Endothelial cell of hepatic sinusoid (primary cell): Measurements from ENCODE around the gene SORCS2.

Experiments
- in situ Hi-C: cut with HindIII; loops from 2 replicates; pipeline ENCODE4 v1.10.0; 2017; ENCODE audit warnings: low sequenced_read_pairs

SORCS2 gene

GRCh38 chr4:7397206-7398103 lies 205.1 kb downstream of the SORCS2 start:
- in situ Hi-C loops: loop anchor here (10.0 kb wide), 1 partner anchor 297 kb away; no protein-coding TSS in a partner anchor

DNA sequence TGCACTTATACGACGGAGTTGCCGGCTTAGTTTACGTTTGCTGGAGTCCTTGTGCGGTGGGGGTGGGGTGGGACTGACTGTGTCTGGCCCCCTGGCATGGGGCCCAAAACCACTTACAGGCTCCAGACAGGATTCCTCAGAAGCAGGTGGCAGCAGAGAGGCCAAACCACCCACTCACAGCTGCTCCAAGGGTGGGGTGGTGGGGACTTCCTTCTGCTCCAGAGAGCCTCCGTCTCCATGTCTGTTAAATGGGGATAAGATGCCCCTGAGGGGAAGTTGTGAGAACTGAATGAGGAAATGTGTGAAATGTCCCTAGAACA lies 205.7 kb downstream of the SORCS2 start:
- in situ Hi-C loops: loop anchor here (10.0 kb wide), 1 partner anchor 297 kb away; no protein-coding TSS in a partner anchor

DNA sequence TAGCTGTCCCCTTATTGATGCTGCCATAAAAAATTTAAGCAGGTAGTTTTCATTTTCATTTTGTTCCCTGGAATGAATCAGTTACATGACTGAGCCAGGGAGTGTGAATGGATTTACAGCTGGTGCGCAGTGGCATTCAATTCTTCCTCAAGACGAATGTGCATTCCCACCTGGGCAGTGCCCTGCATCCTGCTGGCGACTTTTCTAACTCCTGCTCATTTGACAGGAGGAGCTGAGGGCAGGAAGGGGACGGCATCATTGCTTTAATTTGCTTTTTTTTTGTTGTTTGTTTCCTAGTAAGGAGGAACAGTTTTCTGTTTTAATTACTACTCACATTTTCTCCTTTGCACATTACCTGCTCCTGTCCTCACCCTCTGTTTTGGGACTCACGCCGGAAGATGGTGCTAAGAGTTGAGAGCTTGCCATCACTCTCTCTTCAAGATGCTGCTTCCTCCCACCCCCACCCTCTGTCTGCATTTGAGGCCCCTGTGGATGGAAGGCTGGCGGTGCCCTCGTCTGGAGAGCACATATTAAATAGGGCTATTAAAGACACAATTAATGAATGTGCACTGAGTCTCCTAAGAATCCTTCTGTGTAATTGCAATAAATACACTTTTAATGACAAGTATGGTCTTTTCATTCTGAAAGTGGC lies 206.6 kb downstream of the SORCS2 start:
- in situ Hi-C loops: loop anchor here (10.0 kb wide), 1 partner anchor 296 kb away; no protein-coding TSS in a partner anchor

DNA sequence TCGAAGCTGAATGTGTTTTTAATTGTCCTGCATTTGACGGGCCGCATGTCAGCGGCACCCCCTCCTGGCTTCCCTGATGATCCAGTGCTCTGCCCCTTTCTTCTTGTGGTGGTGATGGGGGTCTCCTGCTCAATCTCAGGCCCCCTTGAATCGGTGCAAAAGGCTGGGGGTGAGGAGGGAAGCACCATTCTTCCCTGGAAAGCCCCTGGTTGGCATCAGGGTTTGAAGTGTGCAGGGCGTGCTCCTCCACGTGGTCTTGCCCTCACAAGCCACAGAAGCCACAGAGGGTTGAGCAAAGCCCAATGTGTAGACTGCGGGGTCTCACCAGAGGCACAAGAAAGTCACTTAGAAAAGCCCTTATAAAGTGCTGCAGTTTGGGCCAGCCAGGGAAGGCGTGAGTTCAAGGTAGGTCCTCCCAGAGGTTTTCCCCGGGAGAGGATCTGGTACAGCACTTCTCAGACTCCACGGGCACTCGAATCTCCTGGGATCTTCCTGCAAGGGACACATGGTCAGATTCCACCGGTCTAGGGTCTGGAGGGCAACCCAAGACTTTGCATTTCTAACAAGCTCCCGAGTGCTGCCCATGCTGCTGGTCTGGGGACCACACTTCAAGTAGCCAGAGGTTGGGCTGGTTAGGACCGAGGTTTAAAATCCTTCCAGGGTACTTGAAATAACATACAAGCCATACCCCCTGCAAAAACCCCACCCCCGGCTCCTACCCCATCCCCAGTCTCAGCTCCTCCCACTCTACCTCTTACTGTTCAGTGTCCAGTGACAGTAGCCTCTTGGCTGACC lies 207.3 kb downstream of the SORCS2 start:
- in situ Hi-C loops: loop anchor here (5.0 to 10.0 kb wide), 2 partner anchors 63 to 295 kb away; no protein-coding TSS in a partner anchor

DNA sequence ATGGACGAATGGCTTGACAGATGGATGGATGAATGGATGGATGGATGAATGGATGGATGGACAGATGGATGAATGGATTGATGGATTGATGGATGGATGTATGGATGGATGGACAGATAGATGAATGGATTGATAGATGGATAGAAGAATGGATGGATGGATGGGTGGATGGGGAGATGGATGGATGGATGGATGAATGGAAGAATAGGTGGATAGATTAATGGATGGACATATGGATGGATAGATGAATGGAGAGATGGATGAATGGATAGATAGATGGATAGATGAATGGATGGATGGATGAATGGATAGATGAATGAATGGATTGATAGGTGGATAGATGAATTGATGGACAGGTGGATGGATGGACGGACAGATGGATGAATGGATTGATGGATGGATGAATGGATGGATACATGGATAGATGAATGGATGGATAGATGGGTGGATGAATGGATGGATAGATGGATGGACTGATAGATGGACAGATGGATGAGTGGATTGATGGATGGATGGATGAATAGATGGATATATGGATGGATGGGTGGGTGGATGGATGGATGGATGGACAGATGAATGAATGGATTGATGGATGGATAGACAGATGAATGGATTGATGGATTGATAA lies 208.4 kb downstream of the SORCS2 start:
- in situ Hi-C loops: loop anchor here (5.0 kb wide), 1 partner anchor 62 kb away; no protein-coding TSS in a partner anchor

GRCh38 chr4:7402526-7402925 lies 210.2 kb downstream of the SORCS2 start:
- in situ Hi-C loops: loop anchor here (5.0 kb wide), 1 partner anchor 60 kb away; no protein-coding TSS in a partner anchor

DNA sequence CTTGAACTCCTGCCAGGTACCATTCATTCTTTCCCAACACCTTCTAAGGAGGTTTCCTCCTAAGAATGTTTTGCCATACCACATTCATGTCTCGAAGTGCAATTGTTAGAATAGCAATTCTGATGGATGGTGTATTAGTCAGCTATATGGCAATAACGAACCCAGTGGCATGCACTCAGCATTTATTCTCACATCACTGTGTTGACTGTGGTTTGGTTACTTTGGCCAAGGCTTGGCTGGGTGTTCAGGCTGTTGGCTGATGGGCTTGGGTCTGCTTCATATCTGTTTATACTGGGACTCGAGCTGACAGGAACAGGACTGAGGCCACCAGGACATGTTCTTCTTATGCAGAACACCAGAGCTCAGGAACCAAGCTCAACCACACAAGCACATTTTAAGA lies 210.7 kb downstream of the SORCS2 start:
- in situ Hi-C loops: loop anchor here (5.0 kb wide), 1 partner anchor 59 kb away; no protein-coding TSS in a partner anchor

DNA sequence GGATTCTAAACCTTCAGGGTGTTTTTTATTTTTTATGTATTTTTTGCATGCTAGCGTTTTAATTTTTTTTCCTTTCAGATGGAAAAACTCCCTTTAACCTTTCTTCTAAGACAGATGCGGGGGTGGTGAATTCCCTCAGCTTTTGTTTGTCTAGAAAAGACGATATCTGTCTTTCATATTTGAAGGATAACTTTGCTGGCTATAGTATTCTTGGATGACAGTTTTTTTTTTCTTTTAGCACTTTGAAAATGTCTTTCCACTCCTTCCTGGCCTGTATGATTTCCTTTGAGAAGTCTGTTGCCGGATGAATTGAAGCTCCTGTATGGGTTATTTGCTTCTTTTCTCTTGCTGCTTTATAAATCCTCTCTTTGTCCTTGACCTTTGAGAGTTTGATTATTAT lies 215.8 kb downstream of the SORCS2 start:
- in situ Hi-C loops: no loop called here

DNA sequence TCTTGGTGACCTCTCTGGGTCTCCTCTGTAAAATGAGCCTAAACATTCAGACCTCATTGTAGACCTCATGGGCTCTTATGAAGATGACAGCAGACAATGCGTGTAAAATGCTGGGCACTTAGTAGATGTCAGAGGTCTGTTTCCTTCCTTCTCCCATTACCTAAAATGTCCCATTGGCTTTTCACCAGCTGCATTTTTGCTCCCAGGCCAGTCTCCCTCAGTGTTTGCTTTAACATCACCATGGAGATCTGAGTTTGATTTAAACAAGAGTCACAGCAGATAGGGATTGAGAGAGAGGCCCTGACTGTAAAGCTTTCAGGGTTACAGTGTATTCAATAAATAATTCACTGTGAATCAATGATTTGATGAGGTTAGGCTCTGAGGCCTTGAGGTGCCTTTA lies 218.1 kb downstream of the SORCS2 start:
- in situ Hi-C loops: no loop called here

DNA sequence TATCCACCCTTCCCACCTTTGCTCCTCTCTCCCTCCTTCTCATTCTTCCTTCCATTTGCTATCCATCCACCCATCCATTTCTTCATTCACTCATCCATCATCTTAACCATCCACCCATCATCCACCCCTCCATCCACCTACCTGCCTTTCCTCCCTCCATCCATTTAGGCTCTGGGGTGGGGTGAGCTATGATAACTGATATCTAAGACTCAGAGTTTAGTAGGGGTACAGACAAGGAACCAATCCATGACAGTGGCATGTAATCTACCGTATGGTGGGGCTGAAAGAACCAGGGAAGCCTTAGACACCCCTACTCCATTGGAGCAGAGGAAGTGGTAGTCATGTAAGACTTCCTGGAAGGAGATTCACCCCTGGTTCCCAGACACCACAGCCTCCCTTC lies 219.2 kb downstream of the SORCS2 start:
- in situ Hi-C loops: no loop called here

- in situ Hi-C loops: no loop called here
These were observed 219.7 kb downstream of the SORCS2 start for GRCh38 chr4:7411896-7412553.

DNA sequence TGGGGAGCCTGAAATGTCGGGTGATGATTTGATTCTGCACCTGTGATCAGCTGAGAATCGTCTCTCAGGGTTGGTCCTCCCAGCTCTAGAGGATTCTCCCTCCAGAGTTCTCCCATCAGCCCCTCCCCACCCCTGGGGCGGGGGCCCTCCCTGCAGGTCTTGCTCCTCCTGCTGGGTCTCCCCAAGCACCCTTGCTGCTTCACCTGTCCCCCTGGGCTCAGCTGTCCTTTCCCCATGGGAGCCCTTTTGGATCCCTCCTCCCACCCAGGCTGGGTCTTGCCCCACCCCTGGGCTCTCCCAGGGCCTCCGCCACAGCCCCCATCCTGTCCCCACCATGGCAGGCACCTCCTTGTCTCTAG lies 220.2 kb downstream of the SORCS2 start:
- in situ Hi-C loops: no loop called here

GRCh38 chr4:7414046-7414445 lies 221.7 kb downstream of the SORCS2 start:
- in situ Hi-C loops: no loop called here

- in situ Hi-C loops: no loop called here
These were observed 222.6 kb downstream of the SORCS2 start for GRCh38 chr4:7414736-7415510.

DNA sequence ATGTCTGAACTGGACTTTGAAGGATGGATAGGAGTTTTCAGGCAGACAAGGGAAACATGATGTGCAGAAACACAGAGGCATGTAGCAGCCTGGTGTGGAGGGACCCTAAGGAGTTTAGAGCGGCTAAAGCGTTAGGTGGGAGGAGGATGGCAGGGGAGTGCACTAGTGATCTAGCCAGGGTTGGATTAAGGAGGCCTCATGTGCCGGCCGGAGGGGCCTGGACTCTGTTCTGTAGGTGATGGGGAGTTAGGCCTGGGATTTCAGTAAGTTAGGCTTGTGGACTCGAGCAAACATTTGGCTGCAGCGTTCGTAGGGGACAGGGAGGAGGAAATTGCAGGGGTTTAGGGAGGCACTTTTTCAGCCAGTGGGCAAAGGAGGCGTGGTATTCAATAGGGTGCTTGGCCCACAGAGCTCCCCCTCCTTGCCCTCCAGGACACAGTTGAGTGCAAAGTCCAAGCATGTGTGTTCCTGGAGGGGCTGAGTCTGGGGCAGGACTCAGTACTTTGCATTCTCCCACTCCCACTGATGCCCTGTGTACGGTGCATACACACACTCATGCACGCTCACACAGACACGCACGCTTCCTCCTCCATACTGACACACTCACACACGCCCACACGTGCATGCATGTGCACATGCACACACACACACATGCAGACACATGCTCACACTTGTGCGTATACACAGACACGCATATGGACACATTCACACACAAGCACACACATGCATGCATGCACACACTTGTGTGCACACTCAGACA lies 223.8 kb downstream of the SORCS2 start:
- in situ Hi-C loops: no loop called here

- in situ Hi-C loops: no loop called here
These were observed 224.6 kb downstream of the SORCS2 start for GRCh38 chr4:7416745-7417432.

DNA sequence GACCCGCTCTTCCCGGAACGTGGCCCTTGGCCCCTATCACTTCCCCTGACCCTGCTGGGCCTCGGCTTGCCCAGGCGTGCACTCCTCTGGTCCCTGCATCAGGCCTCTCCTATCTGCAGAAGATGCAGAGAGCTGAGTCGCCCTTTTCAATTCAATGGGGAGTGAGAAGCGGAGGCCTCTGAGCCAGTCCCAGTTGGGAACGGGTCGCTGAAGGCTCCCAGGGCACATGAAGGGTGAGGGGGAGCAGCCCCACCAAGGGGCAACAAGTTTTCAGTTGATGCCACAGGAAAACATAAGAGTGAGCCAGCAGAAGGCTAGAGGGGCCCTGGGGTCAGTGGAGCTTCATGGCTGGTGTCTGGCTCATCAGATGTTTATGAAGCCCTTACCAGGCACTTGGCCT lies 225.3 kb downstream of the SORCS2 start:
- in situ Hi-C loops: no loop called here
